Stimulated activated CD8-positive, alpha-beta memory T cell treated with anti-CD3 and anti-CD28 coated beads, Interleukin-12 subunit alpha, Interleukin-12 subunit beta, amount 100 ng/mL, for 4 hours (primary cell): ENCODE results near the gene MPDZ.

Source experiments
- DNase-seq: peaks from one replicate; pipeline ENCODE4 v3.0.0-alpha.2; 2020; ENCODE audit warnings: low read depth

Gene MPDZ

GRCh38 chr9:13131416-13131815 is 148.1 kb downstream of the MPDZ start:
- DNase-seq, result no peak

- no peak for DNase-seq
Measured at GRCh38 chr9:13128266-13128860, 151.1 kb downstream of the MPDZ start.

GRCh38 chr9:13127131-13127530 is 152.4 kb downstream of the MPDZ start:
- no peak for DNase-seq

GRCh38 chr9:13125261-13125660 is 154.2 kb downstream of the MPDZ start:
- no peak for DNase-seq

- no peak for DNase-seq
Measured at GRCh38 chr9:13122756-13123369, 156.6 kb downstream of the MPDZ start.

GRCh38 chr9:13118313-13118712 is 161.2 kb downstream of the MPDZ start:
- no peak for DNase-seq

- DNase-seq, result no peak
Measured at GRCh38 chr9:13116292-13116691, 163.2 kb downstream of the MPDZ start.

GRCh38 chr9:13113751-13114150 is 165.7 kb downstream of the MPDZ start:
- no peak for DNase-seq

- no peak for DNase-seq
Measured at GRCh38 chr9:13113216-13113615, 166.3 kb downstream of the MPDZ start.

GRCh38 chr9:13111778-13112177 is 167.7 kb downstream of the MPDZ start:
- no peak for DNase-seq

GRCh38 chr9:13110766-13111417 is 168.6 kb downstream of the MPDZ start:
- no peak for DNase-seq

- no peak for DNase-seq
Measured at GRCh38 chr9:13109781-13110180, 169.7 kb downstream of the MPDZ start.

GRCh38 chr9:13107008-13107407 is 172.5 kb downstream of the MPDZ start:
- DNase-seq, result no peak

- no peak for DNase-seq
Measured at GRCh38 chr9:13100914-13101572, 178.4 kb downstream of the MPDZ start.

- no peak for DNase-seq
Measured at GRCh38 chr9:13095056-13095455, 184.4 kb downstream of the MPDZ start.

- DNase-seq, result no peak
Measured at GRCh38 chr9:13090628-13091027, 188.9 kb downstream of the MPDZ start.

GRCh38 chr9:13089666-13090065 is 189.8 kb downstream of the MPDZ start:
- no peak for DNase-seq

GRCh38 chr9:13088720-13089427 is 190.6 kb downstream of the MPDZ start:
- no peak for DNase-seq

GRCh38 chr9:13083963-13084528 is 195.4 kb downstream of the MPDZ start:
- no peak for DNase-seq

GRCh38 chr9:13083366-13083765 is 196.1 kb downstream of the MPDZ start:
- DNase-seq, result no peak

- no peak for DNase-seq
Measured at GRCh38 chr9:13082796-13083195, 196.7 kb downstream of the MPDZ start.

GRCh38 chr9:13078164-13078563 is 201.3 kb downstream of the MPDZ start:
- no peak for DNase-seq
